PC-9 (cell line): ENCODE data around the gene CPE.

Experiments used
- CTCF ChIP-seq: fragments of 200-600 bp; sonication (generic); conservative IDR thresholded peaks from 2 replicates; pipeline ENCODE4 v1.6.1; 2017; ENCODE audit warnings: mixed run types, antibody characterized with exemption, mild to moderate bottlenecking, moderate library complexity
- EZH2 ChIP-seq: fragments of 200-600 bp; sonication (generic); IDR thresholded peaks from 2 replicates; pipeline ENCODE4 v1.8.0; 2017; ENCODE audit warnings: antibody characterized with exemption, low read depth

- TF ChIP-seq CTCF (no peak), EZH2 (no peak)
These were observed 97.6 kb downstream of the CPE start for GRCh38 chr4:165476214-165477098.
